ENCODE measurements around the gene OR7G2.
A peak's percentile ranks its signal among the peaks of the same experiment; 100 is the strongest.

The OR7G2 gene

DNA sequence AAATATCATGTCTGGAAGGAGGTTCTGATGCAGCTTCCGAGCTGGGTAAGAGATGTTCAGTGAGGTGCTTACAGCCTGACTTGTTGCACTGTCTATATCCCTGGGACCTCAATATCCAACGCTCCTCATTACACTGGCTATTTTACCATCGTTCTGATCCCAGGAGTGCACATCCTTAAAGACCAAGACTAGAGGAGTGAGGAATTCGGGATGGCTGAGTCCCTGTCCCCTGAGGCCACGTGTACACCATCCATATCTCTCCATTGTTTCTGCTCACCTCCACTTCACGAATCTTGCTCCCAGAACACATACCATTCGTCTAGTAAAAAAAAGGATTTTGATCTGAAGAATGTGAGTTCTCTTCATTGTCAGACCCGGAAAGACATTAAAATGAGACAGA lies at the start of gene OR7G2:
OR7G2 (minus strand) TSS at position 101 of the 400 bp plus-strand sequence. CDS start 4,232 bp downstream, outside the sequence.
- no peak for DNase-seq

GRCh38 chr19:9156304-9156703 lies 49.0 kb upstream of the OR7G2 start:
- DNase-seq: no peak

DNA sequence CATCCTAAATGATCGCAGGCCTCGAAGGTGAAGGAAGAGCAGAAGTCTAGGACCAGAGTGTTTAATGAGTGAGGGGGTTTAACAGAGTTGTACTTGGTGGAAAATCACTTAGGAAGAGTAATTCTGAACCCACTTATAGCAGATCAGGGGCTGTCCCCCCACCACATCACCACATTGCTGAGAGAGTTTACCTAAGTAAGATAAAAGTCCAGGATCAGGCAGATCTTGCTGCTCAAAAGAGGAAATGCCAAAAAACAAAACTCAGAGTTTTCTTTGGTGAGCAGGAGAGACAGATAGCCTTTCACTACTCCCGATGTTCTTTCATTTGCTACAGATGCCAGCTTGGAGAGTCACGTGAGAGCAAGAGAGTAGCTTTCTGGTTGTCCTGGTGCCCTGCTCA lies 48.3 kb upstream of the OR7G2 start:
- DNase-seq: no peak

- DNase-seq: no peak
These were observed 44.1 kb upstream of the OR7G2 start for GRCh38 chr19:9151367-9151766.

GRCh38 chr19:9150650-9151049 lies 43.4 kb upstream of the OR7G2 start:
- no peak for DNase-seq

- DNase-seq: no peak
These were observed 42.7 kb upstream of the OR7G2 start for GRCh38 chr19:9149997-9150396.

GRCh38 chr19:9148697-9149096 lies 41.4 kb upstream of the OR7G2 start:
- DNase-seq: no peak

- DNase-seq: no peak
These were observed 39.6 kb upstream of the OR7G2 start for GRCh38 chr19:9146882-9147281.

DNA sequence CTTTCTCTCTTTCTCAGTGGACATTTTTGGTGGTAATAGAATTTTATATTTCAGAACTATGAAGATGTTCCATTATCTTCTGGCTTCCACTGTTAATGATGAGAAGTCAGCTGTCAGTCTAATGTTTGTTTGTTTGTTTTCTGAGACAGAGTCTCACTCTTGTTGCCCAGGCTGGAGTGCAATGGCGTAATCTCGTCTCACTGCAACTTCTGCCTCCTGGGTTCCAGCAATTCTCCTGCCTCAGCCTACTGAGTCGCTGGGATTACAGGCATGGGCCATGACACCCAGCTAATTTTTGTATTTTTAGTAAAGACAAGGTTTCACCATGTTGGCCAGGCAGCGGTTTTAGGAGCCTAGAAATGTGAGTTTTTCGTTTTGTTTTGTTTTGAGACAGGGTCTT lies 37.6 kb upstream of the OR7G2 start:
- no peak for DNase-seq

DNA sequence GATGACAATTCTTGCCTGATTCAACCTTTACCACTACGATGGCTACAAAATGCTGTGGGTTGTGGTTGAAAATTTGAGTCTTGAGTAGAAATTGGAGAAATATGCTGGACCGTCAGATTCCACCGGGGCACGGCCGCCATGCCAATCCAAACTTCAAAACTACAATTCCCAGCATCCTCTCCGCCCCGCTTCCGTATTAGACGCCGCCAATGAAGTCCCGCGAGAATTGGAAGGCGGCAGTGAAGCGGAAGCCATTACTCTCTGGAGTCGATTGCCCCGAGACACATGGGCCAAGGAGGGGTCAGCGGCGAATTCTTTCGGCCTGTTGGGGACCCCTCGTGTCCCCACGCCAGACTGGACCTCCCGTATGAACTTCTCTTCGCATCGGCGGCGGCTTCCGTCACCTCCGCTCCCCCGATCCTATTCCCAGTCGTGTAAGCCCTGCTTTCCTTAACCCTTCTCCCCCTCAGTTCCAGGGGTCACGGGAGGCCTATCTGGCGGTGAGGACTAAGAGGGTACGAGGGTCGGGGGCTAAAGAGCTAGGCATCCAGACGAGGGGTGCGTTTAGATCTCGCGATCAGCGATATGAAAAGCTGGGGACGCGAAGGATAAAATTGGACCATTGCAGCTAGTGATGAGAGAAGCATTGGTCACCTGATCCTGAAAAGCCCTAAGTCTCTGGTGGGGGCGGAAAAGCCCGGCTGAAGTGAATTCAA lies 33.0 kb upstream of the OR7G2 start, which contains the start of gene ZNF317:
ZNF317 (plus strand) TSS at position 239 of the 716 bp plus-strand sequence. CDS start 15,620 bp downstream, outside the sequence.
- peak; percentile 85 to 90 for DNase-seq

DNA sequence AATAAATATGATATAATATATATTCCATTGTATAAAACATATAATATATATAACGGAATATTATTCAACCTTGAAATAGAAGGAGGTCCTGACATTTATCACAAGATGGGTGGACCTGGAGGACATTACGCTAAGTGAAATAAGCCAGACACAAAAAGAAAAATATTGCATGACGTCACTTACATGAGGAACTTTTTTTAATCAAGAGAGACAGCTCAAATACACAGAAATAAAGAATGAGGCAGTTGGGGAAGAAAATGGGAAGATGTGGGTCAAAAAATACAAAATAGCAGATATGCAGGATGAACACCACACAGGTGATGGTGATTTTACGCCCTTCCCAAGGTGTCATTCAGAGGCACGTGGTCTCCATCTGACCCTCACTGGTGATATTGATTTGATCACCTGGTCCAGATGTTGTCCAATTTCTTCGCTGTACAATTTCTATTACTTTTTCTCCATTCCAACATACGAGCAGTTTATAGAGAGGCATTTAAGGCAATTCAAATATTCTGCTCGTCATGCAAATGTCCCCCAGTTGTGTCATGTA lies 32.4 kb upstream of the OR7G2 start:
- no peak for DNase-seq

GRCh38 chr19:9132422-9132821 lies 25.1 kb upstream of the OR7G2 start:
- DNase-seq: no peak

DNA sequence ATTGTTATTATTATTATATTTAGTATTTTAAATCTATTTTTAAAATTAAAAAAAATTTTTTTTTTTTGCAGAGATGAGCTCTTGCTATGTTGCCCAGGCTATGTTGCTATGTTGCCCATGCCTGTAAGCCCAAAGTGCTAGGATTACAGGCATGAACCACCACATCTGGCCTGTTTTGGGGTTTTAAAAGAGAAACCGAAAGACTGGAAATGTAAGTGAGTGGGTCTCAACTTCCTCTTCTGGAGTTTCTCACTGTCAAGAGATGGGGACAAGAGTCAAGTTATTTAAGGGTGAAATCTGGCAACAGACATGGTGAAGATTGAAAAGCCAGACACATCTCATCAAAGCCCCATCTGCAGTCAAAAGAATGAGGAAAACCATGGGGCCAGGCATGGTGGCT lies 23.7 kb upstream of the OR7G2 start:
- DNase-seq: no peak

DNA sequence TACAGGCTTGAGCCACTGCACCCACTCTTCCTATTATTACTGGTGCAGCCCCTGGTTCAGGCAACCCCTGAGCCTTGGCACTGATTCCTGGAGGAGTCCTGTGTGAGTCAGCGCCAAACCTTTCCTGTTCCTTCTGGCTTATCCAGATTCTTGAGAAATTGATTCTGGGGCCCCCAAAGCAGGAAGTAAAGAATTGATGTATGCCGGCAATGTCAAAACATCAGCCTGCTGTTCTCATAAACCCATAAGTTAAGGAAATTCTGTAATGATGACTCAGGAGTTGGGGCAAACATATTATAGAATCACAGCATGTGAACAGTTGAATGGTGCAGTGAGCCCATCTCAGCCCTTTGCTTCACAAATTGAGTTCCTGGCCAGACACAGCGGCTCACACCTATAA lies 20.9 kb upstream of the OR7G2 start:
- no peak for DNase-seq

DNA sequence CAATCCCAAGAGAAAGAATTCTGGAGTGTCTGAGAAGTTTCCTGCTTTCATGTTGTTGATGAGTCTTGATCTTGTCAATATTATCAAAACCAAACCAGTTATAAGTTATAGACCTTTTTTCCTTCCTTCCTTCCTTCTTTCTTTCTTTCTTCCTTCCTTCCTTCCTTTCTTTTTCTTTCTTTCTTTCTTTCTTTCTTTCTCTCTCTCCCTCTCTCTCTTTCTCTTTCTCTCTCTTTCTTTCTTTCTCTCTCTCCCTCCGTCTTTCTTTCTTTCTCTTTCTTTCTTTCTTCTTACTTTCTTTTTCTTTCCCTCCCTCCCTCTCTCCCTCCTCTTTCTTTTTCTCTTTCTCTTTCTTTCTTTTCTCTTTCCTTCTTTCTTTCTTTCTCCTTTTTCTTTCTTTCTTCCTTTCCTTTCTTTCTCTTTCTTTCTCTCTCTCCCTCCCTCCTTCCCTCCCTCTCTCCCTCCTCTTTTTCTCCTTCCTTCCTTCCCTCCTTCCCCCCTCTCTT lies 19.7 kb upstream of the OR7G2 start, which contains the start of gene OR7G3:
OR7G3 (minus strand) TSS at position 51 of the 506 bp plus-strand sequence; CDS start at position 51, 0 bp downstream.
- DNase-seq: no peak

DNA sequence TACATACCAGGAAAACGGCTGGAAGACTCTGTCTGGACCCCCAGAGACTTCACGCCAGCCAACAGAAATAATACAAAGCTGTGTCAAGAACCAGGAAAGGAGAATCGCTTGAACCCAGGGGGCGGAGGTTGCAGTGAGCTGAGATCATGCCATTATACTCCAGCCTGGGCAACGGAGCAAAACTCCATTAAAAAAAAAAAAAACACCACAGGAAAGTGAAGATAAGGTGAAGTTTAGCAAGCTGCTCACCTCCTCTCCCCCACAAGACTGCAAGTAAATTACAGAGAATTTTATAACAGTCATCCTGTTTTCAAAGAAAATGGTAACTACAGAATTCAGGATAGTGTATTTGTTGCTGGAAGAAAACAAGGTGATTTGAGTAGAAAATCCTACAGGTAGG lies 9.3 kb upstream of the OR7G2 start:
- DNase-seq: no peak

DNA sequence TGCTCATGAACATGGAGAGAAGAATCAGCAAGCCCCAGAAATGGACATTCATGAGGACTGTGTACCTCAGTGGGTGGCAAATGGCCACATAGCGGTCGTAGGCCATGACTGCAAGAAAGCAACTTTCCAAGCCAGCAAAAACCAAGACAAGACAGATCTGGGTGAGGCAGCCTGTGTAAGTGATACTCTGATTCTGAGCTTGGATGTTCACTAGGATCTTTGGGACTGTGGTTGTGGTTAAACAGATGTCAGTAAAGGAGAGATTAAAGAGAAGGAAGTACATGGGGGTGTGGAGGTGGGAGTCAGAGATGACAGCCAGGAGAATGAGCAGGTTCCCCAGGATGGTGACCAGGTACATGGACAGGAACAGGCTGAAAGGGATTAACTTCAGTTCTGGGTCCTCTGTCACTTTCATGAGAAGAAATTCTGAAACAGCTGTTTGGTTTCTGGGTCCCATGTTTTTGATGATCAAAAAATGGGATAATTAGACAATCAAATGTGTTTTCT lies 8.1 kb upstream of the OR7G2 start, which contains the start of gene OR7G1:
OR7G1 (minus strand) TSS at position 457 of the 507 bp plus-strand sequence; CDS start at position 457, 0 bp downstream.
- no peak for DNase-seq

- DNase-seq: no peak
These were observed 2.7 kb upstream of the OR7G2 start for GRCh38 chr19:9109959-9110358.

DNA sequence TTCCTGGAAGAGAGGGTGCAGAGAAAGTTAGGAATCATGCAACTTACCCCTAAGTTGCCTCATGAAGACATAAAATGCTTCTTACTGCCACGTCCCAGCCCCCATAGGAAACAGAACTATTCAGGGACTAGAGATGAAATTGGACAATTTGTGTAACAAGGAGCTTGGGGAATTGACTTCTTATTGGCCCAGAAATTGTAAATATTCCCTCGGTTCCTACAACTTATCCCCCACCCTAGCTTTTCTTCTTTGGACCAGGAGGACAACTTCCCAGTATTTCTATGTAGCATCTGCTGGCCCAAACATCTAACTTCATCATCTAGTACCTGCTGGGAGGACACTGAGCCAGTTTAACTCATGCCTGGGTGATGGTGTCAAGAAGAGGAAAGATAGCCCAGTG lies 20.5 kb downstream of the OR7G2 start, which contains the start of gene OR1M1:
OR1M1 (plus strand) TSS at position 301 of the 400 bp plus-strand sequence. CDS start 6,184 bp downstream, outside the sequence.
- DNase-seq: no peak

DNA sequence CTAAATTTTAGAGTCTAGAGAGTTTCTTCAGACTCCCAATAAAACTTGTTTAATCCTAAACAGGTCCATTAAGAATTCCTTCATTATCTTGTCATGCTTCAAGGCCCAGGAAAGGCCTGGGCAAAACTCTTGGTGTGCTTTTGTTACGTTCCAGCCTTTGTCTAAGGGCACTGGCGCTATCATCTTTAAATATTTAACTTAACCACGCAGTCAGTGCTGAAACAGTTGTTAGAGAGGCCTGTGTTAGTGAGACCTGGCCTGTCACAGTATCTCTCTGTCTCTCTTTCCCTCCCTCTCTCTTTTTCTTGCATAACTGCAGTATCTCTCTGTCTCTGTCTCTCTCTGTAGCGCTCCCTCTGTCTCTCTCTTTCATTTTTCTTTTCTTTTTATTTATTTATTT lies 28.6 kb downstream of the OR7G2 start:
- DNase-seq: no peak

- DNase-seq: no peak
These were observed 30.4 kb downstream of the OR7G2 start for GRCh38 chr19:9076901-9077300.

DNA sequence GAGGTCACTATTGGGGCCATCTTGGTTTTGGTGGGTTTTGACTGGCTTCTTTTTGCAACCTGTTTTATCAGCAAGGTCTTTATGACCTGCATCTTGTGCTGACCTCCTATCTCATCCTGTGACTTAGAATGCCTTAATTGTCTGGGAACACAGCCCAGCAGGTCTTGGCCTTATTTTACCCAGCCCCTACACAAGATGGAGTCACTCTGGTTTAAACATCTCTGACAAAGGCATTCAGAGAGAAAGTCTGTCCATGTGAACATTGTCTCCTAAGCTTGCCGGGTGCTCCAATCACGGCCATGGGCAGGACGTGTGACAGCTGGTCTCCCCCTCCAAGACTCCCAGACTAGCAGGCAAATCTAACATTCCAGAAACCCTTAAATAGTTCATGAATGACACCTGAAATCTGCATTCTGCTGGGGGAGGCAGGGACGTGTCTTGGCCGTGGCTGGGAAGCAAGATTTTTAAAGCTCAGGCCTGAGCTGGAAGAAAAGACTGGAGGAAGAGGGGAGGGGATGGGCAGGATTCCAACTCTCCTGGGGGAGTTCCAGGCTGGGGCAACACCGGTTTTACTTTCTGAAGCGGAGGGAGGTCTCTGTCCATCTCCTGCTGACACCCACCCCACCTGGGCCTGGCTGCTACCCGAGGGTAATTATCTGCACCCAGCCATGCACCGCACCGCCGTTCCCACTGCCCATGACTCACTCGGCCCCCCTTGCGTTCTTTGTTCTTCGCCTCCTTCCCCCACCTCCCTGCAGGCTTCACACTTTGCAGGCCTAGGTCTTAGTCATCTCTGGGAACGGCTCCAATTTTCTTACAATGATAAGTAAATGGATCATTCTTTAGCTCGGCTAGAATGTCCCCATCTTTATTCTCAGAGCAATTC lies 32.0 kb downstream of the OR7G2 start:
- no peak for DNase-seq

GRCh38 chr19:9073806-9074205 lies 33.5 kb downstream of the OR7G2 start:
- no peak for DNase-seq
